Measurements from ENCODE around the gene EPHA5.

- TF ChIP-seq CEBPB (IDR thresholded peaks at IDR 0.05; ENCODE audit: low read depth), result no peak
- no peak for TF ChIP-seq CTCF (IDR thresholded peaks at IDR 0.05 in 2 of 3, conservative IDR thresholded peaks at IDR 0.05 in 1 of 3; ENCODE audit: borderline replicate concordance in 1 of 3, insufficient read depth in 1 of 3, low read depth in 2 of 3, low read length in 2 of 3)
- TF ChIP-seq EZH2 (IDR thresholded peaks at IDR 0.05), result no peak
- no peak for TF ChIP-seq POLR2AphosphoS5 (IDR thresholded peaks at IDR 0.05; ENCODE audit: low read depth, low read length)
- no peak for TF ChIP-seq YY1 (IDR thresholded peaks at IDR 0.05; ENCODE audit: extremely low read depth, insufficient replicate concordance, low read depth, low read length)
These were observed 28.3 kb upstream of the EPHA5 start for GRCh38 chr4:65698631-65699030.

Data from HCT116 (cell line).